Subcutaneous adipose tissue (tissue), 4 donors: ENCODE measurements around the gene MAGOH. TPM values are rescaled to one million over a fixed set of nuclear protein-coding genes. Genes with fewer than 3 reads are reported as not detected.

Experiments used
- CTCF ChIP-seq: fragments of 450-650 bp; IDR thresholded peaks from one replicate; pipeline ENCODE4 v1.5.1; 2016; ENCODE audit warnings: low read depth, mild to moderate bottlenecking, control low read depth, antibody characterized with exemption, moderate library complexity
- total RNA-seq, 4 donors: library from RNA; depleted of rRNA; stranded (reverse); fragments of >200 nt; gene quantifications; one replicate each; pipeline ENCODE4 v1.1.0, GENCODE V29; 2016

Gene MAGOH
- 10 to 100 TPM; 27.7 to 47.4 (median 30.3) TPM for total RNA-seq

GRCh38 chr1:53238197-53239155 lies at the start of gene MAGOH:
TSS of gene MAGOH (minus strand) at chr1:53238518. CDS start at chr1:53238448, 70 bp downstream.
- no peak for TF ChIP-seq CTCF

- TF ChIP-seq CTCF = no peak
Observed at GRCh38 chr1:53286955-53287354, 48.6 kb upstream of the MAGOH start.

GRCh38 chr1:53285969-53286760 lies 47.8 kb upstream of the MAGOH start:
- TF ChIP-seq CTCF = no peak

- no peak for TF ChIP-seq CTCF
Observed at GRCh38 chr1:53285546-53285945, 47.2 kb upstream of the MAGOH start.

- no peak for TF ChIP-seq CTCF
Observed at GRCh38 chr1:53284224-53285020, 46.1 kb upstream of the MAGOH start.

GRCh38 chr1:53281133-53281532 lies 42.8 kb upstream of the MAGOH start:
- TF ChIP-seq CTCF = no peak
